GM10266 (cell line): ENCODE data around the gene PLEKHA8.

Experiments
- DNase-seq: peaks from one replicate; pipeline ENCODE4 v3.0.0; 2012; ENCODE audit errors: extremely low spot score
- TF ChIP-seq, protein P1 (sequence below): IDR thresholded peaks from 2 replicates; pipeline ENCODE4 v1.5.1; 2012; ENCODE audit warnings: mild to moderate bottlenecking, low read depth; ENCODE audit not compliant: control insufficient read depth, insufficient read depth; ENCODE audit errors: missing control alignments

Gene PLEKHA8

DNA sequence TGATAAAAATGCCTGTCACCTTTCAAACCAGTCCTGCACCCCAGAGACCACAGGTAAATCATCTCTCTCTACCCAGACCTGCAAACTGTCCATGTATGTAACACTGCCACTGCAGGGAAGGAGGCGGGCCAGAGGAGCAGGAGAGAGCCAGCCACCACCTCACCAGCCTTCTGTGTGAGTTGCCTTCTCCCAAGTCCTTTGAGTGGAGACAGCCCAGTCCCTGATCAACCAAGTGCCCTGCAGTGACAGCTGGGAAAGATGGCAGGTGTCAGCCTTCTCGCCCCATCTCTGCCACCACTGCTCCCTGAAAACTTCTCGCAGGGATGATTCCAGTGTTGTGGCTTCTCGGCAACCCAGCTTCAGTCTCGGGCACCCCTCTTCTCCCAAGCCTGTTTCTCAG lies 149.0 kb downstream of the PLEKHA8 start:
- DNase-seq, result no peak
- TF ChIP-seq, protein P1, sequence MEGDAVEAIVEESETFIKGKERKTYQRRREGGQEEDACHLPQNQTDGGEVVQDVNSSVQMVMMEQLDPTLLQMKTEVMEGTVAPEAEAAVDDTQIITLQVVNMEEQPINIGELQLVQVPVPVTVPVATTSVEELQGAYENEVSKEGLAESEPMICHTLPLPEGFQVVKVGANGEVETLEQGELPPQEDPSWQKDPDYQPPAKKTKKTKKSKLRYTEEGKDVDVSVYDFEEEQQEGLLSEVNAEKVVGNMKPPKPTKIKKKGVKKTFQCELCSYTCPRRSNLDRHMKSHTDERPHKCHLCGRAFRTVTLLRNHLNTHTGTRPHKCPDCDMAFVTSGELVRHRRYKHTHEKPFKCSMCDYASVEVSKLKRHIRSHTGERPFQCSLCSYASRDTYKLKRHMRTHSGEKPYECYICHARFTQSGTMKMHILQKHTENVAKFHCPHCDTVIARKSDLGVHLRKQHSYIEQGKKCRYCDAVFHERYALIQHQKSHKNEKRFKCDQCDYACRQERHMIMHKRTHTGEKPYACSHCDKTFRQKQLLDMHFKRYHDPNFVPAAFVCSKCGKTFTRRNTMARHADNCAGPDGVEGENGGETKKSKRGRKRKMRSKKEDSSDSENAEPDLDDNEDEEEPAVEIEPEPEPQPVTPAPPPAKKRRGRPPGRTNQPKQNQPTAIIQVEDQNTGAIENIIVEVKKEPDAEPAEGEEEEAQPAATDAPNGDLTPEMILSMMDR, result no peak

DNA sequence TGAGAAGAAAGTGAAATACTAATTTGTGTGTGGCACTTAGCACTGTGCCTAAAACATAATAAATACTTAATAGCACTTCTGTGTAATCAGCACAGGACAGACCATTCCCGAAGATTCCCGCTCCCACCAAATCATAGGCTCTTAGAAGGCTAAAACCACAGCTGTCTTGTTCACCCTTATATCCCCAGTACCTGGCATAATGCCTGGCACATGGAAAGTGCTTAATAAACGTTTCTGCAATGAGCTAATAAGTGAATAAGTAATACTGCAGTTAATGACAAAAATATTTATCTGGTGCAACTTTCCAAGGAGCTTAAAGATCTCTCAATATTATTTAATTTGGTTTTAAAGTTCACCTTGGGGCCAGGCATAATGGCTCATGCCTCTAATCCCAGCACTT lies 149.8 kb downstream of the PLEKHA8 start:
- TF ChIP-seq, protein P1, result no peak
- no peak for DNase-seq

DNA sequence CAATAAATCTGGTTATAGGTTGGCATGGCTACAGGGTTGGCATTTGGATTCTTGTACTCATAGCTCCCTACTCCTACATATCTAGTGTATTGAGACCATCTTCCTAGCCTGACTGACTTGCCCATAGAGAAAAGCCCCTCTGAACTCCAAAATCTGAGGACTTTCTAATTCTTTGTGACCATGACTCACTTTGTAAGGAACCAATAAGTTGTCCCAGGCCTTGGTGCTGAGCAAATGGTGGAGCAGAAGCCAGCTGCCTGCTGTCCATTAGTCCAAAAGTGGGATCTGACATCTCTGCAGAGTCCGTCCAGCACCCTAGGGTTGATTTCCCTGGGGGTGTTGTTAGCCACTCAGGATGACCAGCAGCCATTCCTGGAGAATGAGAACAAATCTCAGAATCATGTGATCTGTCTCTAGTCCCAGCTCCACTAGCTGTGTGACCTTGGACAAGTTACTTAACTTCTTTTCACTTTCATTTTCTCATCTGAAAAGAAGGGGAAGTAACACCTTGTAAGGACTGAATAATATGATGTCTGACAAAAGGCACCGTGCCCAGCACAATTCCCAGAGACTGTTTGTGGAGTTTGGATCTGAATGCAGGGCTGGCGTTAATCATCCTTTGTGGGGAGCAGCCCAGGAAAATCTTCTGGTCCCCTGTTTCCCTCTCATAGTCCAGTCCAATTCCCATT lies 150.7 kb downstream of the PLEKHA8 start:
- DNase-seq, result peak; percentile 35
- TF ChIP-seq, protein P1, result no peak
